NT2/D1 (cell line): ENCODE results near the gene DHCR24.

Experiments
- SUZ12 ChIP-seq: IDR thresholded peaks from 2 replicates; pipeline ENCODE4 v1.6.1; 2011; ENCODE audit not compliant: insufficient read length, insufficient read depth; ENCODE audit errors: extremely low read depth
- YY1 ChIP-seq: IDR thresholded peaks from 2 replicates; pipeline ENCODE4 v1.6.1; 2011; ENCODE audit not compliant: insufficient read length, insufficient read depth

GRCh38 chr1:54857746-54858561 is 29.0 kb downstream of the DHCR24 start:
- TF ChIP-seq SUZ12 (no peak), YY1 (no peak)
